ENCODE data around the gene DCX. TPM values are rescaled to one million over a fixed set of nuclear protein-coding genes. Genes with fewer than 3 reads are reported as not detected.

DCX gene
- polyA plus RNA-seq, 4 donors, result 0.18 to 0.34 (median 0.27) TPM; not detected in 1

- Histone ChIP-seq H3K9me3 (ENCODE audit: control insufficient read depth in 2 of 2, insufficient read depth in 1 of 2, low read depth in 1 of 2, low read length in 1 of 2) (no peaks in the 10 kb centered on the region), H3K4me3 (ENCODE audit: low read depth in 1 of 3, low read length in 3 of 3) (no peak overlapping the region), H3K36me3 (ENCODE audit: control insufficient read depth in 3 of 3, insufficient read depth in 2 of 3, low read depth in 1 of 3, low read length in 3 of 3) (no peaks in the 10 kb centered on the region), H3K27ac (ENCODE audit: low read depth in 1 of 3, low read length in 2 of 3) (no peak overlapping the region), H3K27me3 (ENCODE audit: control insufficient read depth in 3 of 3, insufficient read depth in 3 of 3, low read length in 3 of 3) (no peaks in the 10 kb centered on the region), H3K4me1 (ENCODE audit: control insufficient read depth in 3 of 3, insufficient read depth in 2 of 3, low read depth in 1 of 3, low read length in 2 of 3) (no peaks in the 10 kb centered on the region)
- DNase-seq (no peak), FAIRE-seq (no peak)
- WGBS, 3 donors, result 76 to 89% (median 84%) methylated on average over 5 of the region's 5 CpGs
Measured at GRCh38 chrX:111386615-111387233, 25.3 kb downstream of the DCX start.

GRCh38 chrX:111386077-111386476 is 25.9 kb downstream of the DCX start:
- no peak overlapping the region for H3K27ac ChIP-seq (ENCODE audit: low read depth in 1 of 3, low read length in 2 of 3)
- FAIRE-seq (no peak), DNase-seq (no peak)
- 75 to 89% (median 76%) methylated on average over 4 of the region's 4 CpGs for WGBS, 3 donors
- no peaks in the 10 kb centered on the region for H3K27me3 ChIP-seq (ENCODE audit: control insufficient read depth in 3 of 3, insufficient read depth in 3 of 3, low read length in 3 of 3)
- H3K4me1 ChIP-seq (ENCODE audit: control insufficient read depth in 3 of 3, insufficient read depth in 2 of 3, low read depth in 1 of 3, low read length in 2 of 3), result no peaks in the 10 kb centered on the region
- H3K9me3 ChIP-seq (ENCODE audit: control insufficient read depth in 2 of 2, insufficient read depth in 1 of 2, low read depth in 1 of 2, low read length in 1 of 2), result no peaks in the 10 kb centered on the region
- no peak overlapping the region for H3K4me3 ChIP-seq (ENCODE audit: low read depth in 1 of 3, low read length in 3 of 3)
- no peaks in the 10 kb centered on the region for H3K36me3 ChIP-seq (ENCODE audit: control insufficient read depth in 3 of 3, insufficient read depth in 2 of 3, low read depth in 1 of 3, low read length in 3 of 3)

- no peak for DNase-seq
- no peak overlapping the region for H3K27ac ChIP-seq (ENCODE audit: low read depth in 1 of 3, low read length in 2 of 3)
- no peaks in the 10 kb centered on the region for H3K4me1 ChIP-seq (ENCODE audit: control insufficient read depth in 3 of 3, insufficient read depth in 2 of 3, low read depth in 1 of 3, low read length in 2 of 3)
- no peaks in the 10 kb centered on the region for H3K27me3 ChIP-seq (ENCODE audit: control insufficient read depth in 3 of 3, insufficient read depth in 3 of 3, low read length in 3 of 3)
- H3K4me3 ChIP-seq (ENCODE audit: low read depth in 1 of 3, low read length in 3 of 3), result no peak overlapping the region
- no peak for FAIRE-seq
- H3K36me3 ChIP-seq (ENCODE audit: control insufficient read depth in 3 of 3, insufficient read depth in 2 of 3, low read depth in 1 of 3, low read length in 3 of 3), result no peaks in the 10 kb centered on the region
- H3K9me3 ChIP-seq (ENCODE audit: control insufficient read depth in 2 of 2, insufficient read depth in 1 of 2, low read depth in 1 of 2, low read length in 1 of 2), result no peaks in the 10 kb centered on the region
Measured at GRCh38 chrX:111382277-111382676, 29.7 kb downstream of the DCX start.

GRCh38 chrX:111376897-111377578 is 35.0 kb downstream of the DCX start:
- no peak overlapping the region for H3K27ac ChIP-seq (ENCODE audit: low read depth in 1 of 3, low read length in 2 of 3)
- no peak overlapping the region for H3K4me3 ChIP-seq (ENCODE audit: low read depth in 1 of 3, low read length in 3 of 3)
- no peaks in the 10 kb centered on the region for H3K36me3 ChIP-seq (ENCODE audit: control insufficient read depth in 3 of 3, insufficient read depth in 2 of 3, low read depth in 1 of 3, low read length in 3 of 3)
- no peaks in the 10 kb centered on the region for H3K27me3 ChIP-seq (ENCODE audit: control insufficient read depth in 3 of 3, insufficient read depth in 3 of 3, low read length in 3 of 3)
- no peaks in the 10 kb centered on the region for H3K9me3 ChIP-seq (ENCODE audit: control insufficient read depth in 2 of 2, insufficient read depth in 1 of 2, low read depth in 1 of 2, low read length in 1 of 2)
- no peak for DNase-seq
- no peak for FAIRE-seq
- H3K4me1 ChIP-seq (ENCODE audit: control insufficient read depth in 3 of 3, insufficient read depth in 2 of 3, low read depth in 1 of 3, low read length in 2 of 3), result no peaks in the 10 kb centered on the region
- 14 to 26% (median 24%) methylated on average over 6 of the region's 6 CpGs for WGBS, 3 donors

GRCh38 chrX:111376486-111376885 is 35.5 kb downstream of the DCX start:
- Histone ChIP-seq H3K9me3 (ENCODE audit: control insufficient read depth in 2 of 2, insufficient read depth in 1 of 2, low read depth in 1 of 2, low read length in 1 of 2) (no peaks in the 10 kb centered on the region), H3K4me1 (ENCODE audit: control insufficient read depth in 3 of 3, insufficient read depth in 2 of 3, low read depth in 1 of 3, low read length in 2 of 3) (no peaks in the 10 kb centered on the region), H3K36me3 (ENCODE audit: control insufficient read depth in 3 of 3, insufficient read depth in 2 of 3, low read depth in 1 of 3, low read length in 3 of 3) (no peaks in the 10 kb centered on the region), H3K27ac (ENCODE audit: low read depth in 1 of 3, low read length in 2 of 3) (no peak overlapping the region), H3K4me3 (ENCODE audit: low read depth in 1 of 3, low read length in 3 of 3) (no peak overlapping the region), H3K27me3 (ENCODE audit: control insufficient read depth in 3 of 3, insufficient read depth in 3 of 3, low read length in 3 of 3) (no peaks in the 10 kb centered on the region)
- DNase-seq (no peak), FAIRE-seq (no peak)
- 29 to 37% (median 35%) methylated on average over 3 of the region's 3 CpGs for WGBS, 3 donors

GRCh38 chrX:111375747-111376146 is 36.2 kb downstream of the DCX start:
- H3K36me3 ChIP-seq (ENCODE audit: control insufficient read depth in 3 of 3, insufficient read depth in 2 of 3, low read depth in 1 of 3, low read length in 3 of 3), result no peaks in the 10 kb centered on the region
- no peaks in the 10 kb centered on the region for H3K9me3 ChIP-seq (ENCODE audit: control insufficient read depth in 2 of 2, insufficient read depth in 1 of 2, low read depth in 1 of 2, low read length in 1 of 2)
- DNase-seq, result no peak
- no peak overlapping the region for H3K27ac ChIP-seq (ENCODE audit: low read depth in 1 of 3, low read length in 2 of 3)
- no peak for FAIRE-seq
- no peaks in the 10 kb centered on the region for H3K4me1 ChIP-seq (ENCODE audit: control insufficient read depth in 3 of 3, insufficient read depth in 2 of 3, low read depth in 1 of 3, low read length in 2 of 3)
- WGBS, 3 donors, result 25 to 28% (median 27%) methylated on average over 2 of the region's 2 CpGs
- no peak overlapping the region for H3K4me3 ChIP-seq (ENCODE audit: low read depth in 1 of 3, low read length in 3 of 3)
- H3K27me3 ChIP-seq (ENCODE audit: control insufficient read depth in 3 of 3, insufficient read depth in 3 of 3, low read length in 3 of 3), result no peaks in the 10 kb centered on the region

GRCh38 chrX:111372086-111372485 is 39.9 kb downstream of the DCX start:
- FAIRE-seq (no peak), DNase-seq (no peak)
- no peak overlapping the region for H3K27ac ChIP-seq (ENCODE audit: low read depth in 1 of 3, low read length in 2 of 3)
- no peaks in the 10 kb centered on the region for H3K9me3 ChIP-seq (ENCODE audit: control insufficient read depth in 2 of 2, insufficient read depth in 1 of 2, low read depth in 1 of 2, low read length in 1 of 2)
- no peak overlapping the region for H3K4me3 ChIP-seq (ENCODE audit: low read depth in 1 of 3, low read length in 3 of 3)
- H3K4me1 ChIP-seq (ENCODE audit: control insufficient read depth in 3 of 3, insufficient read depth in 2 of 3, low read depth in 1 of 3, low read length in 2 of 3), result no peaks in the 10 kb centered on the region
- H3K36me3 ChIP-seq (ENCODE audit: control insufficient read depth in 3 of 3, insufficient read depth in 2 of 3, low read depth in 1 of 3, low read length in 3 of 3), result no peaks in the 10 kb centered on the region
- no peaks in the 10 kb centered on the region for H3K27me3 ChIP-seq (ENCODE audit: control insufficient read depth in 3 of 3, insufficient read depth in 3 of 3, low read length in 3 of 3)
- WGBS, 3 donors, result 54 to 66% (median 61%) methylated on average over 5 of the region's 5 CpGs

GRCh38 chrX:111365770-111366325 is 46.1 kb downstream of the DCX start:
- FAIRE-seq, result no peak
- no peaks in the 10 kb centered on the region for H3K9me3 ChIP-seq (ENCODE audit: control insufficient read depth in 2 of 2, insufficient read depth in 1 of 2, low read depth in 1 of 2, low read length in 1 of 2)

More at GRCh38 chrX:111365770-111366325, 46.1 kb downstream of the DCX start:
- H3K27me3 ChIP-seq (ENCODE audit: control insufficient read depth in 3 of 3, insufficient read depth in 3 of 3, low read length in 3 of 3), result no peaks in the 10 kb centered on the region
- H3K36me3 ChIP-seq (ENCODE audit: control insufficient read depth in 3 of 3, insufficient read depth in 2 of 3, low read depth in 1 of 3, low read length in 3 of 3), result no peaks in the 10 kb centered on the region
- no peak for DNase-seq
- no peak overlapping the region for H3K27ac ChIP-seq (ENCODE audit: low read depth in 1 of 3, low read length in 2 of 3)
- 81 to 89% (median 88%) methylated on average over 2 of the region's 2 CpGs for WGBS, 3 donors
- no peaks in the 10 kb centered on the region for H3K4me1 ChIP-seq (ENCODE audit: control insufficient read depth in 3 of 3, insufficient read depth in 2 of 3, low read depth in 1 of 3, low read length in 2 of 3)
- H3K4me3 ChIP-seq (ENCODE audit: low read depth in 1 of 3, low read length in 3 of 3), result no peak overlapping the region

All from small intestine (tissue), 7 donors.